Endothelial cell (in vitro differentiated cells): ENCODE results near the gene LRRC10. TPM values are rescaled to one million over a fixed set of nuclear protein-coding genes. Genes with fewer than 3 reads are reported as not detected.

Experiments used
- DNase-seq: peaks from one replicate; pipeline ENCODE4 v3.0.0; 2021; ENCODE audit warnings: low spot score
- H3K27ac Mint-ChIP-seq: one replicate; pipeline ENCODE4 v1.8.0; 2021; ENCODE audit warnings: mixed read lengths, inconsistent platforms; ENCODE audit not compliant: unreplicated experiment
- H3K27me3 Mint-ChIP-seq: one replicate; pipeline ENCODE4 v1.8.0; 2021; ENCODE audit warnings: mild to moderate bottlenecking, moderate library complexity, mixed read lengths, inconsistent platforms; ENCODE audit not compliant: unreplicated experiment
- H3K36me3 Mint-ChIP-seq: one replicate; pipeline ENCODE4 v1.8.0; 2021; ENCODE audit warnings: mild to moderate bottlenecking, low read depth, mixed read lengths, inconsistent platforms; ENCODE audit not compliant: unreplicated experiment
- H3K4me1 Mint-ChIP-seq: one replicate; pipeline ENCODE4 v1.8.0; 2021; ENCODE audit warnings: mild to moderate bottlenecking, mixed read lengths, inconsistent platforms; ENCODE audit not compliant: unreplicated experiment
- H3K4me3 Mint-ChIP-seq: one replicate; pipeline ENCODE4 v1.8.0; 2021; ENCODE audit warnings: mild to moderate bottlenecking, mixed read lengths, inconsistent platforms; ENCODE audit not compliant: unreplicated experiment
- H3K9me3 Mint-ChIP-seq: one replicate; pipeline ENCODE4 v1.8.0; 2021; ENCODE audit warnings: mixed read lengths, inconsistent platforms; ENCODE audit not compliant: unreplicated experiment
- total RNA-seq: library from RNA; stranded (reverse); fragmentation: NEBNext Ultra II Directional; extraction: Animal tissue kit (Norgen Biotek cat#: 25700); gene quantifications from one replicate; pipeline ENCODE4 v1.2.1, GENCODE V29; 2021; ENCODE audit not compliant: unreplicated experiment
- TF ChIP-seq, protein P1 (sequence below): fragments of 200-600 bp; sonication (generic); IDR thresholded peaks from one replicate; pipeline ENCODE4 v1.5.0; 2021; ENCODE audit warnings: antibody characterized with exemption; ENCODE audit not compliant: unreplicated experiment

LRRC10 gene
- total RNA-seq, 1 donor from 2014 or later, result not detected

DNA sequence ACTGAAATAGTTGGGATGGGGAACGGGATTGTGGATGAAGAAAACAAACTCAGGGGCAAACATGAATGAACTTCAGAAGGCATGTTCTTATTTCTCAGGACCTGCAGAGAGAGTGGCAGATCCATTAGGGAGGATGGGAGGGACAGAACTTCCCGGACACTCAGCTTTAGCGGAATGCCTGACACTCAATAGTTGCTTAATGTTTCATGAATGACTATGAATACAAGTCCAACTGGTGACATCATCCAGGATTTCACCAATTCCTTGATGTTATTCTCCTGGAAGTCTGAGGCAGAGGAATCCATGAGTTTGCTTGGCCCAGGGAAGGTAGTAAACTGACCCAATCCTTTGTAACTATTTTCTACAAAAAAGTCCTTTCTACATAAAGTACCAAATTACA lies 37.8 kb upstream of the LRRC10 start:
- Mint-ChIP-seq H3K27ac (no peak overlapping the region), H3K36me3 (no peaks in the 10 kb centered on the region), H3K27me3 (no peaks in the 10 kb centered on the region), H3K4me1 (no peaks in the 10 kb centered on the region), H3K9me3 (no peaks in the 10 kb centered on the region), H3K4me3 (no peak overlapping the region)
- no peak for DNase-seq
- TF ChIP-seq, protein P1, sequence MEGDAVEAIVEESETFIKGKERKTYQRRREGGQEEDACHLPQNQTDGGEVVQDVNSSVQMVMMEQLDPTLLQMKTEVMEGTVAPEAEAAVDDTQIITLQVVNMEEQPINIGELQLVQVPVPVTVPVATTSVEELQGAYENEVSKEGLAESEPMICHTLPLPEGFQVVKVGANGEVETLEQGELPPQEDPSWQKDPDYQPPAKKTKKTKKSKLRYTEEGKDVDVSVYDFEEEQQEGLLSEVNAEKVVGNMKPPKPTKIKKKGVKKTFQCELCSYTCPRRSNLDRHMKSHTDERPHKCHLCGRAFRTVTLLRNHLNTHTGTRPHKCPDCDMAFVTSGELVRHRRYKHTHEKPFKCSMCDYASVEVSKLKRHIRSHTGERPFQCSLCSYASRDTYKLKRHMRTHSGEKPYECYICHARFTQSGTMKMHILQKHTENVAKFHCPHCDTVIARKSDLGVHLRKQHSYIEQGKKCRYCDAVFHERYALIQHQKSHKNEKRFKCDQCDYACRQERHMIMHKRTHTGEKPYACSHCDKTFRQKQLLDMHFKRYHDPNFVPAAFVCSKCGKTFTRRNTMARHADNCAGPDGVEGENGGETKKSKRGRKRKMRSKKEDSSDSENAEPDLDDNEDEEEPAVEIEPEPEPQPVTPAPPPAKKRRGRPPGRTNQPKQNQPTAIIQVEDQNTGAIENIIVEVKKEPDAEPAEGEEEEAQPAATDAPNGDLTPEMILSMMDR, result no peak

DNA sequence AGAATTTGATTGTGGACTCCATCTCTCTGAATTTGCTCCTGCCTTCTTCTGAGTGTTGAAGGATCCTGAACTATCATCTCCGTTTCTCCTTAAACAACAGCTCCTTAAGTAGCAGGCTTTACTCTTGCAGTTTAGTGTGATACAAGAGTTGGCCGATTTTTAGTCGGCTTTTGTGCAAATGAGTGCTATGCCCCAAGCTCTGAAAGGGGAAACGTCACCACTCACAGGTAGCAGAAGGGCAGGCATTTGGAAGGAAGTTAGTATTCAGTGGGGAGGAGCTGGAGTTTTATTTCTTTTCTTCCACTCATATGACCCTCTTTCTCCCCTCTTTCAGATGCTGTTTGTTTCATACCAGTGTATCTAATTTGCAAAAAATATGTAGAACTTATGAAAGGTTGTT lies 36.5 kb upstream of the LRRC10 start:
- H3K36me3 Mint-ChIP-seq, result no peaks in the 10 kb centered on the region
- no peak for DNase-seq
- no peak overlapping the region for H3K27ac Mint-ChIP-seq
- peaks cover 2% of the 10 kb centered on the region for H3K27me3 Mint-ChIP-seq
- no peak overlapping the region for H3K4me3 Mint-ChIP-seq
- H3K4me1 Mint-ChIP-seq, result no peaks in the 10 kb centered on the region
- TF ChIP-seq, protein P1, result no peak
- no peaks in the 10 kb centered on the region for H3K9me3 Mint-ChIP-seq

DNA sequence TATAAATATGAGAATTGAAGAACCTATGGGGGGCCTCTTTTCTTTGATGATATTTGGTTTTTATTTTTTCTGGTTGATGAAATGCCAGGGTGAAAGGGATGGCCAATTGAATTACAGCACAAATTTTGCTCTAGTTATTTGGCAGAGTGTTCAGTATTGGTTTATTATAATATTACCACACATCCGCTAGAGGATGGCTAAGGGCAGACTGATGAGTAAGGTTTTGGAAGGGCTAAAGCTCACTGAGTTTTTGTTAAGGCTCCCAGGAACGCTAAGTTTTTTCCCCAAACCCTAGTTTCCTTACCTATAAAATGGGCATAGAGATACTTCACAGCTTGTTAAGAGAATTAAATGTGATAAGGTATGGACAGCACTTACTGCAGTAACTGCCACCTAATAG lies 34.3 kb upstream of the LRRC10 start:
- no peak overlapping the region for H3K27ac Mint-ChIP-seq
- no peak for DNase-seq
- peaks cover 2% of the 10 kb centered on the region for H3K27me3 Mint-ChIP-seq
- no peaks in the 10 kb centered on the region for H3K4me1 Mint-ChIP-seq
- no peaks in the 10 kb centered on the region for H3K9me3 Mint-ChIP-seq
- no peaks in the 10 kb centered on the region for H3K36me3 Mint-ChIP-seq
- no peak overlapping the region for H3K4me3 Mint-ChIP-seq
- TF ChIP-seq, protein P1, result no peak

DNA sequence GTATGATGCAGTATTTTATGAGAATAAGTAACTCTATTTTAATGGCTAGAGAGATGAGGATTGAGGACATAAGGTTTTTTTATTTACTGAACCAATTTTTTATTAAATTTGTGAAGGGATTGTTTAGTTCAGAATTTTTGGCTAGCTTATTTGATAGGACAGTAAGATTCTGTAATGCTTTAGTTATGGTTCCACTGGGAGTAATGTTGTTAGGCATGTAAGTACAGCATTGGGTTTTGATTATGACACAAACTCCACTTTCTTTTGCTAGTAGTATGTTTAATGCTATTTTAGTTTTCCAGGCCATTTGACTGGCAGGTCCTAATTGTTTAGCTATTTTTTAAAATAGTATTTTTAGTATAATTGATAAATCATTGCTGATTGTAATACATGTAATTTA lies 33.8 kb upstream of the LRRC10 start:
- DNase-seq, result no peak
- Mint-ChIP-seq H3K9me3 (no peaks in the 10 kb centered on the region), H3K27me3 (peaks cover 2% of the 10 kb centered on the region), H3K36me3 (no peaks in the 10 kb centered on the region), H3K4me3 (no peak overlapping the region), H3K4me1 (no peaks in the 10 kb centered on the region), H3K27ac (no peak overlapping the region)
- TF ChIP-seq, protein P1, result no peak

DNA sequence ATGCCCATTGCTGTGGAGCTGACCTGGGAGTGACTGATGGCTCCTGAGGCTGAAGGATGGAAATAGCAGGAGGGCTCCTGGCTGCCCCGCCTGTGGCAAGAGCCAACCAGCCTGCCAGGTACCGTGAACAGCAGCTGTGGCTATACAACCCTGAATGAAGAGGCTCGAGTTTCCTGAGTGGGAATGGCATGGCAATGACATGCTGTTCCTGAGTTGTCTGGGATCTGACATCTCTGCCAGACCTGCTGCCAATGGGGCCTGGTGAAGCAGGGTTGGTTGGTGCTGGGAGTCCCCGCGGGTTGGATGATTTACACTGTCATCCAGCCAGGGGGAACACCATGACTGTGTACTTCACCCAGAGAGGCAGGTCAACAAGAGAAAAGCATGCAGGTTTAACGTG lies 31.8 kb upstream of the LRRC10 start:
- no peak overlapping the region for H3K27ac Mint-ChIP-seq
- no peak for DNase-seq
- no peaks in the 10 kb centered on the region for H3K9me3 Mint-ChIP-seq
- no peaks in the 10 kb centered on the region for H3K4me1 Mint-ChIP-seq
- H3K4me3 Mint-ChIP-seq, result no peak overlapping the region
- H3K27me3 Mint-ChIP-seq, result peaks cover 2% of the 10 kb centered on the region
- H3K36me3 Mint-ChIP-seq, result no peaks in the 10 kb centered on the region
- TF ChIP-seq, protein P1, result no peak
